H9 (cell line): ENCODE measurements around the gene KCNH1. TPM values are rescaled to one million over a fixed set of nuclear protein-coding genes. Genes with fewer than 3 reads are reported as not detected.

ENCODE experiments used
- DNase-seq: peaks from one replicate; pipeline ENCODE4 v3.0.0-alpha.2; 2017
- H2AFZ ChIP-seq: one replicate; pipeline ENCODE4 v1.6.1; 2013; ENCODE audit warnings: mild to moderate bottlenecking, low read length, control low read depth, moderate library complexity
- H2AK5ac ChIP-seq: 2 replicates; pipeline ENCODE4 v1.6.1; 2013; ENCODE audit warnings: low read length, control low read depth, mixed read lengths; ENCODE audit not compliant: insufficient read length
- H2BK120ac ChIP-seq: one replicate; pipeline ENCODE4 v1.6.1; 2013; ENCODE audit warnings: low read depth, mild to moderate bottlenecking, low read length, control low read depth, inconsistent platforms; ENCODE audit not compliant: poor library complexity, severe bottlenecking
- H2BK12ac ChIP-seq: 2 replicates; pipeline ENCODE4 v1.6.1; 2013; ENCODE audit warnings: low read length, control low read depth, mixed read lengths, low read depth; ENCODE audit not compliant: insufficient read length
- H2BK15ac ChIP-seq: 2 replicates; pipeline ENCODE4 v1.6.1; 2013; ENCODE audit warnings: low read depth, low read length, control low read depth
- H2BK20ac ChIP-seq: one replicate; pipeline ENCODE4 v1.6.1; 2013; ENCODE audit warnings: low read depth, mild to moderate bottlenecking, low read length, control low read depth, inconsistent platforms; ENCODE audit not compliant: poor library complexity, severe bottlenecking
- H2BK5ac ChIP-seq: 2 replicates; pipeline ENCODE4 v1.6.1; 2013; ENCODE audit warnings: low read length, control low read depth, mixed read lengths; ENCODE audit not compliant: insufficient read length
- H3K14ac ChIP-seq: 2 replicates; pipeline ENCODE4 v1.6.1; 2013; ENCODE audit warnings: low read length, control low read depth; ENCODE audit not compliant: insufficient read depth
- H3K18ac ChIP-seq: 2 replicates; pipeline ENCODE4 v1.6.1; 2013; ENCODE audit warnings: low read depth, mild to moderate bottlenecking, mixed read lengths, low read length, control low read depth; ENCODE audit not compliant: insufficient read length
- H3K23ac ChIP-seq: 2 replicates; pipeline ENCODE4 v1.6.1; 2013; ENCODE audit warnings: low read length, control low read depth, mixed read lengths, low read depth; ENCODE audit not compliant: insufficient read length
- H3K23me2 ChIP-seq: 2 replicates; pipeline ENCODE4 v1.6.1; 2013; ENCODE audit warnings: low read depth, mild to moderate bottlenecking, mixed read lengths, low read length, control low read depth; ENCODE audit not compliant: insufficient read length, poor library complexity, severe bottlenecking
- H3K27ac ChIP-seq: 2 replicates; pipeline ENCODE4 v1.5.1; 2013; ENCODE audit warnings: low read length, control low read depth, mixed read lengths, low read depth; ENCODE audit not compliant: insufficient read length
- H3K27me3 ChIP-seq: 2 replicates; pipeline ENCODE4 v1.6.1; 2013; ENCODE audit warnings: low read length, control low read depth, inconsistent platforms; ENCODE audit not compliant: insufficient read depth
- H3K4ac ChIP-seq: 2 replicates; pipeline ENCODE4 v1.6.1; 2013; ENCODE audit warnings: low read depth, mild to moderate bottlenecking, control low read depth, inconsistent platforms, low read length, moderate library complexity
- H3K4me1 ChIP-seq: 2 replicates; pipeline ENCODE4 v1.6.1; 2013; ENCODE audit warnings: low read length, control low read depth, inconsistent platforms; ENCODE audit not compliant: insufficient read depth
- H3K4me2 ChIP-seq: 2 replicates; pipeline ENCODE4 v1.6.1; 2013; ENCODE audit warnings: low read length, control low read depth, mixed read lengths; ENCODE audit not compliant: insufficient read length, insufficient read depth
- H3K56ac ChIP-seq: 2 replicates; pipeline ENCODE4 v1.6.1; 2013; ENCODE audit warnings: low read depth, mild to moderate bottlenecking, mixed read lengths, low read length, control low read depth; ENCODE audit not compliant: insufficient read length
- H3K79me1 ChIP-seq: 2 replicates; pipeline ENCODE4 v1.6.1; 2013; ENCODE audit warnings: low read depth, mild to moderate bottlenecking, moderate library complexity, low read length, control low read depth, inconsistent platforms; ENCODE audit not compliant: insufficient read depth, poor library complexity, severe bottlenecking
- H3K79me2 ChIP-seq: 2 replicates; pipeline ENCODE4 v1.6.1; 2013; ENCODE audit warnings: low read length, control low read depth, inconsistent platforms; ENCODE audit not compliant: insufficient read depth
- H3K9ac ChIP-seq: 2 replicates; pipeline ENCODE4 v1.6.1; 2013; ENCODE audit warnings: low read length, control low read depth, mixed read lengths; ENCODE audit not compliant: insufficient read length; ENCODE audit errors: extremely low read depth
- H3K9me3 ChIP-seq: one replicate; pipeline ENCODE4 v1.6.1; 2013; ENCODE audit warnings: low read depth, low read length, inconsistent platforms; ENCODE audit not compliant: control insufficient read depth
- H3T11ph ChIP-seq: one replicate; pipeline ENCODE4 v1.6.1; 2013; ENCODE audit warnings: mild to moderate bottlenecking, low read length, control low read depth, inconsistent platforms
- H4K20me1 ChIP-seq: one replicate; pipeline ENCODE4 v1.6.1; 2013; ENCODE audit not compliant: control insufficient read depth, insufficient read length, insufficient read depth
- H4K5ac ChIP-seq: 2 replicates; pipeline ENCODE4 v1.6.1; 2013; ENCODE audit warnings: low read depth, mild to moderate bottlenecking, mixed read lengths, low read length, control low read depth; ENCODE audit not compliant: insufficient read length
- H4K8ac ChIP-seq: replicated peaks from 2 replicates; pipeline ENCODE4 v1.6.1; 2013; ENCODE audit warnings: low read length, control low read depth, mixed read lengths, low read depth; ENCODE audit not compliant: insufficient read length
- H4K91ac ChIP-seq: 2 replicates; pipeline ENCODE4 v1.6.1; 2013; ENCODE audit warnings: low read depth, mild to moderate bottlenecking, moderate library complexity, mixed read lengths, low read length, control low read depth; ENCODE audit not compliant: insufficient read length
- H3K27ac Mint-ChIP-seq, 3 experiments: 2 replicates in 2 of 3; 3 replicates in 1 of 3; pipeline ENCODE4 v1.8.0; 2020 to 2021; ENCODE audit warnings: mixed read lengths in 3 of 3, mild to moderate bottlenecking in 1 of 3, moderate library complexity in 1 of 3
- H3K27me3 Mint-ChIP-seq: 2 replicates; pipeline ENCODE4 v1.8.0; 2021; ENCODE audit warnings: low read depth, mild to moderate bottlenecking, moderate library complexity, mixed read lengths
- H3K36me3 Mint-ChIP-seq, 3 experiments: 2 replicates in 2 of 3; 3 replicates in 1 of 3; pipeline ENCODE4 v1.8.0; 2020 to 2021; ENCODE audit warnings: low read depth in 3 of 3, mixed read lengths in 3 of 3; ENCODE audit not compliant: insufficient read depth in 1 of 3
- H3K4me1 Mint-ChIP-seq, 2 experiments: 2 replicates each; pipeline ENCODE4 v1.8.0; 2020; ENCODE audit warnings: mixed read lengths in 2 of 2
- H3K4me3 Mint-ChIP-seq, 2 experiments: 2 replicates in 1 of 2; 3 replicates in 1 of 2; pipeline ENCODE4 v1.8.0; 2020 to 2021; ENCODE audit warnings: mild to moderate bottlenecking in 2 of 2, mixed read lengths in 2 of 2, moderate library complexity in 1 of 2
- H3K9me3 Mint-ChIP-seq, 2 experiments: 2 replicates in 1 of 2; 3 replicates in 1 of 2; pipeline ENCODE4 v1.8.0; 2020; ENCODE audit warnings: mild to moderate bottlenecking in 2 of 2, mixed read lengths in 2 of 2, moderate library complexity in 1 of 2
- WGBS: extraction: QIAGEN DNeasy Blood & Tissue Kit; methylation state at CpG from one replicate; pipeline ENCODE4 v1.1.7; 2013; ENCODE audit warnings: missing lambda C conversion rate, low lambda C conversion rate, mixed read lengths; ENCODE audit not compliant: insufficient read length; ENCODE audit errors: extremely low coverage; 5-methylcytosine and 5-hydroxymethylcytosine counted together
- long read RNA-seq: library from polyadenylated mRNA; unstranded; transcript quantifications from one replicate; pipeline ENCODE4 v2.0.0, GENCODE V29; 2020
- total RNA-seq: library from RNA; stranded (reverse); gene quantifications from 2 replicates; pipeline ENCODE4 v1.2.1, GENCODE V29; 2021
- TF ChIP-seq, protein P1 (sequence below): fragments of 200-600 bp; sonication (generic); conservative IDR thresholded peaks from 3 replicates; pipeline ENCODE4 v1.8.0; 2021; ENCODE audit warnings: antibody characterized with exemption, mild to moderate bottlenecking

The KCNH1 gene, protein sequence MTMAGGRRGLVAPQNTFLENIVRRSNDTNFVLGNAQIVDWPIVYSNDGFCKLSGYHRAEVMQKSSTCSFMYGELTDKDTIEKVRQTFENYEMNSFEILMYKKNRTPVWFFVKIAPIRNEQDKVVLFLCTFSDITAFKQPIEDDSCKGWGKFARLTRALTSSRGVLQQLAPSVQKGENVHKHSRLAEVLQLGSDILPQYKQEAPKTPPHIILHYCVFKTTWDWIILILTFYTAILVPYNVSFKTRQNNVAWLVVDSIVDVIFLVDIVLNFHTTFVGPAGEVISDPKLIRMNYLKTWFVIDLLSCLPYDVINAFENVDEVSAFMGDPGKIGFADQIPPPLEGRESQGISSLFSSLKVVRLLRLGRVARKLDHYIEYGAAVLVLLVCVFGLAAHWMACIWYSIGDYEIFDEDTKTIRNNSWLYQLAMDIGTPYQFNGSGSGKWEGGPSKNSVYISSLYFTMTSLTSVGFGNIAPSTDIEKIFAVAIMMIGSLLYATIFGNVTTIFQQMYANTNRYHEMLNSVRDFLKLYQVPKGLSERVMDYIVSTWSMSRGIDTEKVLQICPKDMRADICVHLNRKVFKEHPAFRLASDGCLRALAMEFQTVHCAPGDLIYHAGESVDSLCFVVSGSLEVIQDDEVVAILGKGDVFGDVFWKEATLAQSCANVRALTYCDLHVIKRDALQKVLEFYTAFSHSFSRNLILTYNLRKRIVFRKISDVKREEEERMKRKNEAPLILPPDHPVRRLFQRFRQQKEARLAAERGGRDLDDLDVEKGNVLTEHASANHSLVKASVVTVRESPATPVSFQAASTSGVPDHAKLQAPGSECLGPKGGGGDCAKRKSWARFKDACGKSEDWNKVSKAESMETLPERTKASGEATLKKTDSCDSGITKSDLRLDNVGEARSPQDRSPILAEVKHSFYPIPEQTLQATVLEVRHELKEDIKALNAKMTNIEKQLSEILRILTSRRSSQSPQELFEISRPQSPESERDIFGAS
- total RNA-seq = 0.04 and 0.11 TPM in 2 replicates
- long read RNA-seq = 0 reads

DNA sequence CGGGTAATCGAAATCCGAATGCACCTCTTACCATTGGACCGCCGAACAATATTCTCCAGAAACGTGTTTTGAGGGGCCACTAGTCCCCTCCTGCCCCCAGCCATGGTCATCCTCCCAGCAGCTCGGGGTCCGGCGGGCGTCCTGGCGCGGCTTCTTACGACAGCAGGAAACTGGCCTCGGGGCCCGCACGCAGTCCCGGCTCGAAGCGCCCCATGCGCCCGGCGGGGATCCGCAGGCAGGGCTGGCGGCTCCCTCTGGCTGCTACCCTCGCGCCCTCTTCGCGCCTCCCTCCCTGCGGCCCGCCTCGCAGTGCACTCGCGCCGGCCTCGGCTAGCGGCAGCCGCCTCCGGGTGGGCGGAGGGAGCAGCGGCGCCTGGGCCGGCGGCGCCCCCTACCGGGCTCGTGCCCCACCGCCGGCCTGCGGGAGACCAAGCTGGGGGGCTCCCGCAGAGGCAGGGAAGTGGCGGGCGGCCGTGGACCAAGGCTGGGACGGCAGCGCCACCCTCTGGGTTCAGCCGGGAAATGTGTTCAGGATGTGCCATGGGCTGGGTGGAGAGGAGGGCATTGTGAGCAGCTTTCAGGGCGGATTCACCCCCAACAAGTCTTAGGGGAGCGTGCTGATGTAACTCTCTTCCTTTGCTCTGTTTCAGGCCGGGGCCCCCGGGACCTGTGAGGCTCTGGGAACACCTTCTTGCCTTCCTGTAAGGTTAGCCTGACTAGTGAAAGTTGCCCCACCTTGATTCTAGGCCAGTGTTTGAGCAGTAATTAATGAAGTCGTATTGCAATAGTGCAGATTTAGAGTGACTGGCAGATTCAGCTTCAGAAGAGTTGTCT is at the start of gene KCNH1:
KCNH1 (minus strand) TSS at position 313 of the 834 bp plus-strand sequence; CDS start at position 110, 203 bp downstream.
- Histone ChIP-seq H2AFZ (no peak within 1 kb of the TSS), H2BK120ac (no peak within 1 kb of the TSS), H3K9ac (no peak within 1 kb of the TSS), H2BK12ac (no peak within 1 kb of the TSS), H2BK15ac (no peak within 1 kb of the TSS), H2BK5ac (no peak within 1 kb of the TSS), H3K18ac (no peak within 1 kb of the TSS), H3T11ph (no peak within 1 kb of the TSS), H3K9me3 (no peaks in the 10 kb centered on the region), H4K91ac (no peak within 1 kb of the TSS), H3K4ac (no peak within 1 kb of the TSS), H3K23me2 (peaks cover 8% of the 10 kb centered on the region), H4K5ac (no peak within 1 kb of the TSS), H3K27ac (no peak within 1 kb of the TSS), H3K79me1 (no peaks in the 10 kb centered on the region), H3K79me2 (no peaks in the 10 kb centered on the region), H3K4me2 (peak within 1 kb of the TSS; percentile 45), H3K14ac (no peak within 1 kb of the TSS), H2BK20ac (no peak within 1 kb of the TSS), H2AK5ac (no peak within 1 kb of the TSS), H3K27me3 (peaks cover 11% of the 10 kb centered on the region; the same call in 1 of the 2 replicates), H3K56ac (no peak within 1 kb of the TSS), H3K4me1 (no peaks in the 10 kb centered on the region), H4K8ac (no peak within 1 kb of the TSS), H4K20me1 (no peaks in the 10 kb centered on the region), H3K23ac (no peak within 1 kb of the TSS)
- peak; percentile 93 for DNase-seq
- WGBS = no CpG with 5 or more reads among the region's 61 CpGs
- Mint-ChIP-seq H3K9me3 (no peaks in the 10 kb centered on the region), H3K27me3 (peaks cover 36% of the 10 kb centered on the region), H3K4me3 (peak within 1 kb of the TSS; percentile 66 to 84), H3K36me3 (no peaks in the 10 kb centered on the region), H3K27ac (peak within 1 kb of the TSS in 2 of 3 experiments; percentile 62 to 82; a peak in 2 of 7 replicates), H3K4me1 (peaks cover 8 to 10% of the 10 kb centered on the region in 2 experiments)
- TF ChIP-seq, protein P1, sequence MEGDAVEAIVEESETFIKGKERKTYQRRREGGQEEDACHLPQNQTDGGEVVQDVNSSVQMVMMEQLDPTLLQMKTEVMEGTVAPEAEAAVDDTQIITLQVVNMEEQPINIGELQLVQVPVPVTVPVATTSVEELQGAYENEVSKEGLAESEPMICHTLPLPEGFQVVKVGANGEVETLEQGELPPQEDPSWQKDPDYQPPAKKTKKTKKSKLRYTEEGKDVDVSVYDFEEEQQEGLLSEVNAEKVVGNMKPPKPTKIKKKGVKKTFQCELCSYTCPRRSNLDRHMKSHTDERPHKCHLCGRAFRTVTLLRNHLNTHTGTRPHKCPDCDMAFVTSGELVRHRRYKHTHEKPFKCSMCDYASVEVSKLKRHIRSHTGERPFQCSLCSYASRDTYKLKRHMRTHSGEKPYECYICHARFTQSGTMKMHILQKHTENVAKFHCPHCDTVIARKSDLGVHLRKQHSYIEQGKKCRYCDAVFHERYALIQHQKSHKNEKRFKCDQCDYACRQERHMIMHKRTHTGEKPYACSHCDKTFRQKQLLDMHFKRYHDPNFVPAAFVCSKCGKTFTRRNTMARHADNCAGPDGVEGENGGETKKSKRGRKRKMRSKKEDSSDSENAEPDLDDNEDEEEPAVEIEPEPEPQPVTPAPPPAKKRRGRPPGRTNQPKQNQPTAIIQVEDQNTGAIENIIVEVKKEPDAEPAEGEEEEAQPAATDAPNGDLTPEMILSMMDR = peak; percentile 99
